ENCODE results near the gene RAB37. TPM values are rescaled to one million over a fixed set of nuclear protein-coding genes. Genes with fewer than 3 reads are reported as not detected.

RAB37 gene
- total and polyA plus RNA-seq, 2 donors from 2014 or later, result 1.7 to 5.6 TPM

DNA sequence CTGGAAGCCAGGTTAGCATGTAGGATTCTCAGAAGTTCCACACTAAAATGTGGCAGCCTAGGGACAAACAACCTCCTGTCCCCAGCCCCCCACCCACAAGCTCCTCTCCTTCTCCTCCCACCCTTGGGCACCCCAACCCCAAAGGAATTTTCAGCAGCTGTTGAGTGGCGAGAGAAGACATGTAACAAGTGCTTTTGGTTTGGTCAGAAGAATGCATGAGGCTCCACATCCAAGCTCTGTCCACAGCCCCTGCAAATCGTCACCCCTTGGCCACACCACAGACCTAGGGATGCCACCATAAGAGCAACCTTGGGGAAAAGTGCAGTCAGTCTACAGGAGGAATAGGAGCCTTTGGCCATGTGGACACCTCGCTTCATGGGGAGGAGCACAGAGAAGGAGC lies 11.9 kb upstream of the RAB37 start:
- H3K4me3 ChIP-seq (ENCODE audit: low read length in 3 of 3), result no peak overlapping the region
- no peaks in the 10 kb centered on the region for H3K9me3 ChIP-seq (ENCODE audit: control insufficient read depth in 2 of 3, insufficient read depth in 1 of 3, low read length in 3 of 3)
- no peaks in the 10 kb centered on the region for H3K27me3 ChIP-seq (ENCODE audit: control insufficient read depth, insufficient read depth, low read length)
- intact Hi-C loops (cut with DNase I), result no loop called here
- no peak overlapping the region for H3K27ac ChIP-seq (ENCODE audit: low read depth in 2 of 2, low read length in 2 of 2)
- no peaks in the 10 kb centered on the region for H3K36me3 ChIP-seq (ENCODE audit: control insufficient read depth in 2 of 3, insufficient read depth in 3 of 3, low read length in 3 of 3)
- H3K4me1 ChIP-seq (ENCODE audit: control insufficient read depth in 2 of 3, insufficient read depth in 2 of 3, low read depth in 1 of 3, low read length in 3 of 3), result no peaks in the 10 kb centered on the region
- no peak for FAIRE-seq
- no peak for DNase-seq
- H3K9ac ChIP-seq (ENCODE audit: low read length in 3 of 3), result no peak overlapping the region
- TF ChIP-seq, protein P1, sequence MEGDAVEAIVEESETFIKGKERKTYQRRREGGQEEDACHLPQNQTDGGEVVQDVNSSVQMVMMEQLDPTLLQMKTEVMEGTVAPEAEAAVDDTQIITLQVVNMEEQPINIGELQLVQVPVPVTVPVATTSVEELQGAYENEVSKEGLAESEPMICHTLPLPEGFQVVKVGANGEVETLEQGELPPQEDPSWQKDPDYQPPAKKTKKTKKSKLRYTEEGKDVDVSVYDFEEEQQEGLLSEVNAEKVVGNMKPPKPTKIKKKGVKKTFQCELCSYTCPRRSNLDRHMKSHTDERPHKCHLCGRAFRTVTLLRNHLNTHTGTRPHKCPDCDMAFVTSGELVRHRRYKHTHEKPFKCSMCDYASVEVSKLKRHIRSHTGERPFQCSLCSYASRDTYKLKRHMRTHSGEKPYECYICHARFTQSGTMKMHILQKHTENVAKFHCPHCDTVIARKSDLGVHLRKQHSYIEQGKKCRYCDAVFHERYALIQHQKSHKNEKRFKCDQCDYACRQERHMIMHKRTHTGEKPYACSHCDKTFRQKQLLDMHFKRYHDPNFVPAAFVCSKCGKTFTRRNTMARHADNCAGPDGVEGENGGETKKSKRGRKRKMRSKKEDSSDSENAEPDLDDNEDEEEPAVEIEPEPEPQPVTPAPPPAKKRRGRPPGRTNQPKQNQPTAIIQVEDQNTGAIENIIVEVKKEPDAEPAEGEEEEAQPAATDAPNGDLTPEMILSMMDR (IDR thresholded peaks at IDR 0.05; ENCODE audit: borderline replicate concordance, extremely low read depth, insufficient read depth), result no peak

DNA sequence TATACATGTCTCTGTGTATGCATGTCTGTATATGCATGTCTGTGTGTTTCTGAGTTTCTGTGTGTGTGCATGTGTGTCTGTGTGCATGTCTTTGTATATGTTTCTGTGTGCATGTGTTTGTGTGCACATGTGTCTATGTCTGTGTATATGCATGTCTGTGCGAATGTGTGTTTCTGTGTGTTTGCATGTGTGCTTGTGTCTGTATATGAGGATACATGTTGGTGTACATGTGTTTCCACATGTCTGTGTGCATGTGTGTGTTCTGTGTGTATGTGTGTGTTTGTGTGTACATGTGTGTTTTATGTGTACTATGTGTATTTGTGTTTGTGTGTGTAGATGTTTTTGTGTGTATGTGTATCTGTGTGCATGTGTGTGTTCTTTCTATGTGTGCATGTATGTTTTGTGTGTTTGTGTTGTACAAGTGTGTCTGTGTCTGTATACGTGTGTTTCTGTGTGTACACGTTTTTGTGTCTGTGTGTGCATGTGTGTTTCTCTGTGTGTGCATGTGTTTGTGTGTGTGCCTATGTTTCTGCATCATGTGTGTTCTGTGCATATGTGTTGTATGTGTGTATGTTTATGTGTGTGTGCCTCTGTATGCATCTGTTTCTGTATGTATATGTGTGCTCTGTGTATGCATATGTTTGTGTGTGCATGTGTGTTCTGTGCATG lies 8.9 kb upstream of the RAB37 start:
- no peak overlapping the region for H3K4me3 ChIP-seq (ENCODE audit: low read length in 3 of 3)
- no peaks in the 10 kb centered on the region for H3K27me3 ChIP-seq (ENCODE audit: control insufficient read depth, insufficient read depth, low read length)
- H3K9ac ChIP-seq (ENCODE audit: low read length in 3 of 3), result no peak overlapping the region
- TF ChIP-seq, protein P1 (IDR thresholded peaks at IDR 0.05; ENCODE audit: borderline replicate concordance, extremely low read depth, insufficient read depth), result no peak
- intact Hi-C loops (cut with DNase I), result no loop called here
- no peaks in the 10 kb centered on the region for H3K9me3 ChIP-seq (ENCODE audit: control insufficient read depth in 2 of 3, insufficient read depth in 1 of 3, low read length in 3 of 3)
- H3K4me1 ChIP-seq (ENCODE audit: control insufficient read depth in 2 of 3, insufficient read depth in 2 of 3, low read depth in 1 of 3, low read length in 3 of 3), result no peaks in the 10 kb centered on the region
- FAIRE-seq, result no peak
- no peak overlapping the region for H3K27ac ChIP-seq (ENCODE audit: low read depth in 2 of 2, low read length in 2 of 2)
- H3K36me3 ChIP-seq (ENCODE audit: control insufficient read depth in 2 of 3, insufficient read depth in 3 of 3, low read length in 3 of 3), result no peaks in the 10 kb centered on the region
- DNase-seq, result no peak

DNA sequence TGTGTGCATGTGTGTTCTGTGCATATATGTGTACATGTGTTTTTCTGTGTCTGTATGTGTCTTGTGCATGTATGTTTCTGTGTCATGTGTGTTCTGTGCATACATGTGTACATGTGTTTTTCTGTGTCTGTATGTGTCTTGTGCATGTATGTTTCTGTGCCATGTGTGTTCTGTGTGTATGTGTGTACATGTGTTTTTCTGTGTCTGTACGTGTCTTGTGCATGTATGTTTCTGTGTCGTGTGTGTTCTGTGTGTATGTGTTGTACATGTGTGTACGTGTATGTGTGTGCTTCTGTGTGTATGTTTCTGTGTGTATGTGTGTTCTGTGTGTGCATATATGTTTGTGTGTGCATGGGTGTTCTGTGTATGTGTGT lies 8.4 kb upstream of the RAB37 start:
- TF ChIP-seq, protein P1 (IDR thresholded peaks at IDR 0.05; ENCODE audit: borderline replicate concordance, extremely low read depth, insufficient read depth), result no peak
- FAIRE-seq, result no peak
- intact Hi-C loops (cut with DNase I), result no loop called here
- Histone ChIP-seq H3K9me3 (ENCODE audit: control insufficient read depth in 2 of 3, insufficient read depth in 1 of 3, low read length in 3 of 3) (no peaks in the 10 kb centered on the region), H3K9ac (ENCODE audit: low read length in 3 of 3) (no peak overlapping the region), H3K27ac (ENCODE audit: low read depth in 2 of 2, low read length in 2 of 2) (no peak overlapping the region), H3K36me3 (ENCODE audit: control insufficient read depth in 2 of 3, insufficient read depth in 3 of 3, low read length in 3 of 3) (no peaks in the 10 kb centered on the region), H3K27me3 (ENCODE audit: control insufficient read depth, insufficient read depth, low read length) (no peaks in the 10 kb centered on the region), H3K4me3 (ENCODE audit: low read length in 3 of 3) (no peak overlapping the region), H3K4me1 (ENCODE audit: control insufficient read depth in 2 of 3, insufficient read depth in 2 of 3, low read depth in 1 of 3, low read length in 3 of 3) (no peaks in the 10 kb centered on the region)
- DNase-seq, result no peak

DNA sequence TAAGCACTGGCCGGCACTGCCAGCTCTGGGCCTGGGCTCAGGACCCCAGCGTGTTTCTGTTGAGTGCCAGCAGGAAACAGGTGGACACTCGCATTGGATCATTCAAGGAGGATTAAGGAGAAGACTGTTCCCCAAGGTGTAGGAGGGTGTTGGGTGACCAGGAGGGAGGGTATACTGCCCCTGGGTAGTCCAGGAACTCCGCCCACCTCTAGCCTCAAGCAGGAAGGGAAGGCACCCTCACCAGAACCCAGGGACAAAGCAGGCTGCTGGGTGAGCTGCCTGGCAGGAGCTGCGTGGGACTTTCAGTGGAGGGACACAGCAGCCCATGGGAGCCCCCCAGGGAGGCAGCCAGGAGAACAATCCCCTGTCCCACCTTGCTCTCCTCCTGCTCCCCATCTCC lies 7.7 kb upstream of the RAB37 start:
- TF ChIP-seq, protein P1 (IDR thresholded peaks at IDR 0.05; ENCODE audit: borderline replicate concordance, extremely low read depth, insufficient read depth), result no peak
- Histone ChIP-seq H3K9ac (ENCODE audit: low read length in 3 of 3) (no peak overlapping the region), H3K4me1 (ENCODE audit: control insufficient read depth in 2 of 3, insufficient read depth in 2 of 3, low read depth in 1 of 3, low read length in 3 of 3) (no peaks in the 10 kb centered on the region), H3K4me3 (ENCODE audit: low read length in 3 of 3) (no peak overlapping the region), H3K27me3 (ENCODE audit: control insufficient read depth, insufficient read depth, low read length) (no peaks in the 10 kb centered on the region), H3K36me3 (ENCODE audit: control insufficient read depth in 2 of 3, insufficient read depth in 3 of 3, low read length in 3 of 3) (no peaks in the 10 kb centered on the region), H3K27ac (ENCODE audit: low read depth in 2 of 2, low read length in 2 of 2) (no peak overlapping the region), H3K9me3 (ENCODE audit: control insufficient read depth in 2 of 3, insufficient read depth in 1 of 3, low read length in 3 of 3) (no peaks in the 10 kb centered on the region)
- DNase-seq (no peak), FAIRE-seq (no peak)
- intact Hi-C loops (cut with DNase I), result no loop called here

Data from kidney (tissue), 14 donors.